Measurements from ENCODE around the gene DDX24. TPM values are rescaled to one million over a fixed set of nuclear protein-coding genes. Genes with fewer than 3 reads are reported as not detected.

Gene DDX24
- total RNA-seq, 1 experiment from 2014 or later: 203 TPM

DNA sequence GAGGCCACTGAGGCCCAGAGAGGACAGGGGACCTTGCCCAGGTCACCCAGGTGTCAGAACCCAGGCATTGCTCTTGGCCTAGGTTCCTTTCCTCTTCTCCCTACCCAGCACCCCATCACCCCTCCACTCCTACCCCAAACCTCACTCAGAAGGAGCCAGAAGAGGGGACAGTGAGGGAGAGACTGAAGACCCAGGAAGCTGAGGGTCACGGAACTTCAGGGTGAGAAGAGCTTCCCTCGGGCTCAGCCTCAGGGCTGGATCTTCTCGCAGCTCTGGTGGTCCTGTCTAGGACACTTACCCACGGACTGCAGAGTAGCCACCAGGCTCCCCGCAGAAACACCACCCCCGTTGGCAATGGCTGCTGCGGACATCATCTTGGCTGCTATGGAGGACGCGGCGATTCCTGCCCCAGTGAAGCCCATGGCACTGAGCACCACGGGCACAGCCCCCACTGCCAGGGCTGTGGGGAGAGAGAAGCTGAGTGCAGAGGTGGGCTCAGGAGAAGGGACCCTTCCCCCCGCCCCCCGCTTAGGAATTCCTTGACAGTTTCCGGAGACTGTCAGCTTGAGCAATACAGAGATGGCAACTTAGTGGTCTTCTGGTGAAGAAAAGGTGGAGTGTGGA, 47.3 kb upstream of the DDX24 start:
- CTCF ChIA-PET: interaction anchor here (1.5 kb wide), 1 partner anchor 8 kb away, joined by 4 read pairs; no protein-coding TSS in a partner anchor
- Histone ChIP-seq H3K27me3 (replicated peaks; ENCODE audit: insufficient read depth, low read depth, low read length, poor library complexity) (no peaks in the 10 kb centered on the region), H3K9me3 (ENCODE audit: low read depth, low read length, poor library complexity, severe bottlenecking) (no peaks in the 10 kb centered on the region), H3K27ac (ENCODE audit: low read depth, low read length, poor library complexity, severe bottlenecking) (no peak overlapping the region), H3K36me3 (ENCODE audit: insufficient read depth, low read length, poor library complexity, severe bottlenecking) (no peaks in the 10 kb centered on the region), H3K4me1 (ENCODE audit: insufficient read depth, low read length, poor library complexity, severe bottlenecking) (peaks cover 5% of the 10 kb centered on the region), H3K4me3 (ENCODE audit: low read depth, low read length, poor library complexity, severe bottlenecking) (peak overlapping the region; percentile 39)
- POLR2A ChIA-PET (ENCODE audit: low non-redundant PET): interaction anchor here (0.6 kb wide), 2 partner anchors 1611 to 1876 kb away, joined by 3 to 4 read pairs; no protein-coding TSS in a partner anchor
- intact Hi-C loops (cut with micrococcal nuclease; ENCODE audit: unreplicated experiment): no loop called here
- no TSS peak for BruUV-seq (replicated peaks)
- TF ChIP-seq EZH2 (IDR thresholded peaks at IDR 0.05; ENCODE audit: borderline replicate concordance, low read depth, low read length, poor library complexity, severe bottlenecking): no peak
- no peak for TF ChIP-seq CTCF (conservative IDR thresholded peaks at IDR 0.05; ENCODE audit: low read depth, low read length)
- no peak for DNase-seq (ENCODE audit: low spot score)

GRCh38 chr14:94127330-94127729, 46.3 kb upstream of the DDX24 start:
- Histone ChIP-seq H3K9me3 (ENCODE audit: low read depth, low read length, poor library complexity, severe bottlenecking) (no peaks in the 10 kb centered on the region), H3K4me3 (ENCODE audit: low read depth, low read length, poor library complexity, severe bottlenecking) (no peak overlapping the region), H3K27me3 (replicated peaks; ENCODE audit: insufficient read depth, low read depth, low read length, poor library complexity) (no peaks in the 10 kb centered on the region), H3K27ac (ENCODE audit: low read depth, low read length, poor library complexity, severe bottlenecking) (no peak overlapping the region), H3K4me1 (ENCODE audit: insufficient read depth, low read length, poor library complexity, severe bottlenecking) (peaks cover 5% of the 10 kb centered on the region), H3K36me3 (ENCODE audit: insufficient read depth, low read length, poor library complexity, severe bottlenecking) (no peaks in the 10 kb centered on the region)
- POLR2A ChIA-PET (ENCODE audit: low non-redundant PET): no interaction called here
- TF ChIP-seq CTCF (conservative IDR thresholded peaks at IDR 0.05; ENCODE audit: low read depth, low read length) (no peak), EZH2 (IDR thresholded peaks at IDR 0.05; ENCODE audit: borderline replicate concordance, low read depth, low read length, poor library complexity, severe bottlenecking) (no peak)
- DNase-seq (ENCODE audit: low spot score): no peak
- BruUV-seq (replicated peaks): no TSS peak
- CTCF ChIA-PET: interaction anchor here (1.5 kb wide), 1 partner anchor 9 kb away, joined by 4 read pairs; no protein-coding TSS in a partner anchor
- intact Hi-C loops (cut with micrococcal nuclease; ENCODE audit: unreplicated experiment): no loop called here

- H3K36me3 ChIP-seq (ENCODE audit: insufficient read depth, low read length, poor library complexity, severe bottlenecking): no peaks in the 10 kb centered on the region
- ChIA-PET CTCF (interaction anchor here (1.5 kb wide), 1 partner anchor 10 kb away, joined by 4 read pairs; no protein-coding TSS in a partner anchor), POLR2A (ENCODE audit: low non-redundant PET) (no interaction called here)
- TF ChIP-seq EZH2 (IDR thresholded peaks at IDR 0.05; ENCODE audit: borderline replicate concordance, low read depth, low read length, poor library complexity, severe bottlenecking) (no peak), CTCF (conservative IDR thresholded peaks at IDR 0.05; ENCODE audit: low read depth, low read length) (no peak)
- peaks cover 5% of the 10 kb centered on the region for H3K4me1 ChIP-seq (ENCODE audit: insufficient read depth, low read length, poor library complexity, severe bottlenecking)
- H3K9me3 ChIP-seq (ENCODE audit: low read depth, low read length, poor library complexity, severe bottlenecking): no peaks in the 10 kb centered on the region
- no peak for DNase-seq (ENCODE audit: low spot score)
- no peak overlapping the region for H3K4me3 ChIP-seq (ENCODE audit: low read depth, low read length, poor library complexity, severe bottlenecking)
- H3K27me3 ChIP-seq (replicated peaks; ENCODE audit: insufficient read depth, low read depth, low read length, poor library complexity): no peaks in the 10 kb centered on the region
- no TSS peak for BruUV-seq (replicated peaks)
- H3K27ac ChIP-seq (ENCODE audit: low read depth, low read length, poor library complexity, severe bottlenecking): no peak overlapping the region
- intact Hi-C loops (cut with micrococcal nuclease; ENCODE audit: unreplicated experiment): no loop called here
Observed at GRCh38 chr14:94126800-94127199, 45.8 kb upstream of the DDX24 start.

Measured in A673 (cell line).